GM13976 (cell line): Measurements from ENCODE around the gene SWAP70.

Experiments used
- DNase-seq: peaks from one replicate; pipeline ENCODE4 v3.0.0; 2012; ENCODE audit warnings: low spot score
- CTCF ChIP-seq: IDR thresholded peaks from 2 replicates; pipeline ENCODE4 v1.5.1; 2012; ENCODE audit warnings: borderline replicate concordance, mild to moderate bottlenecking; ENCODE audit not compliant: insufficient read depth; ENCODE audit errors: extremely low read depth, missing control alignments, control extremely low read depth
- in situ Hi-C: fragments of 300-500 bp; cut with MboI; formaldehyde crosslinking; loops from one replicate; pipeline ENCODE4 v1.12.0; 2022; ENCODE audit warnings: low sequenced_read_pairs, mixed read lengths, inconsistent platforms; ENCODE audit not compliant: unreplicated experiment

The SWAP70 gene

GRCh38 chr11:9717040-9717357 is 53.1 kb downstream of the SWAP70 start:
- in situ Hi-C loops: no loop called here
- DNase-seq: no peak
- TF ChIP-seq CTCF: no peak

- DNase-seq: no peak
- in situ Hi-C loops: no loop called here
- TF ChIP-seq CTCF: no peak
Observed at GRCh38 chr11:9717719-9718118, 53.8 kb downstream of the SWAP70 start.

DNA sequence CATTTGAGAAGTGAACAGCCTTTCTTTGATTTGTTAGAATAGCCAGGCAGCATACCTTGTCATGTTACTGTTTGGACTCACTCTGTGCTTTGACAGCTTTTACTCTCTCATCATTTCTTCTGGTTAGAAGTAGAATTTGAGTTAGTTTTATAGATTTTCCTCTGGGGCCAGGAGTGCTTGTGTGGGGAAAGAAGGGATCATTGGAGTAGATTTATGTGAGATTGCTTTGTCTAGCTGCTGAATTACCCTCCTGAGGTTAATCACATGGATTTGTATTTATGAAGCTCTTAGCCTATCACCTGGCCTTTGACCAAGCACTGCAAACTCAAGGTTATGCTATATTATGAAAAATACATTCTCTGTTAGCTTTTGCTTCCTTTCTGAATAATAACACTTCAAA is 54.3 kb downstream of the SWAP70 start:
- TF ChIP-seq CTCF: no peak
- no peak for DNase-seq
- in situ Hi-C loops: no loop called here

DNA sequence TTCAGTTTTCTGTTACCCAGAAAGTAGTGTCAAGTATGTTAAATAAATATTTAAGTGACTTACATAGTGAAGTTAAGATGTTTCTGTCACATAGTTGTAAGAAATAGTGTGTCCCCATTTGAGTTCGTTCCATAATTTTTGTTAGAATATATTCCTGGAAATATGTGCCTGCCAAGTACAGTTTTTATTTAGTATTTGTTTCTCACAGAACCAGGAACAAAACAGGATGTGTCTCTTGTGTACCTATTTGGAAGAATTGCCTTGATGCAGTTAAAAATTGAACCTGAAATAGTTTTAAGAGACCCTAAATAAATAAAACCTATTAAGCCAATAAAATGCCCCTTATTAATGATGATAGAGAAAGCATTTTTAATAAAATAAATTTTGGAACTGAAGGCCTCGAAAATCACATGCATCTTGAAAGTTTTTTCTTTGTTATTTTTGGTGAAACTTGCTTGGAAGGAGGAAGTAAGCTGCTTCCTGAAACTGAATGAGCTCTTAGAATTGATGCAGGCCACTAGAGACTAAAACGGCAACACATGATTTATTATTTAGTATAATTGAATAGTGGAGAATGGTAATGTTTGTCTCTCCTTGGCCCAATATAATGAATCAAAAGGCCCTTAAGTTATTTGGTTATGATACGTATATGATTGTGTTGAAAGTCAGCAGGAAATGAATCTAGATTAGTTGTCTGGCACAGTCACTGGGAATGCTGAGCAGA is 55.9 kb downstream of the SWAP70 start:
- no peak for TF ChIP-seq CTCF
- DNase-seq: no peak
- in situ Hi-C loops: no loop called here

DNA sequence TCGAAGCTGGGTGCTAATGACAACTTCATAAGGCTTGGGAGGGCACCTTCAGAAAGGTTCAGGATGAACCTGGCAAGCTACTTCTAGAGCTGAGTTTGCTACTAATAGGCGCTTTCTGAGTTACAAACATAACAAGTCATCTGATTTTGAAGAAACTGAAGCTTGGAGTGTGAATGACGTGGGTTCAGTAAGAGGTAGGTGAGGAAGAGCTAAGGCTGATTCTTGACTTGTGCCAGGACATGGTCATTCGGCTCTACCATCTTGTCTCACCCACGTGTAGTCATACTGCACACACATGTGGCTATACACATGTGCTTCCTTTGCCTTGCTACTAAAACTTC is 56.4 kb downstream of the SWAP70 start:
- in situ Hi-C loops: no loop called here
- no peak for DNase-seq
- TF ChIP-seq CTCF: no peak

DNA sequence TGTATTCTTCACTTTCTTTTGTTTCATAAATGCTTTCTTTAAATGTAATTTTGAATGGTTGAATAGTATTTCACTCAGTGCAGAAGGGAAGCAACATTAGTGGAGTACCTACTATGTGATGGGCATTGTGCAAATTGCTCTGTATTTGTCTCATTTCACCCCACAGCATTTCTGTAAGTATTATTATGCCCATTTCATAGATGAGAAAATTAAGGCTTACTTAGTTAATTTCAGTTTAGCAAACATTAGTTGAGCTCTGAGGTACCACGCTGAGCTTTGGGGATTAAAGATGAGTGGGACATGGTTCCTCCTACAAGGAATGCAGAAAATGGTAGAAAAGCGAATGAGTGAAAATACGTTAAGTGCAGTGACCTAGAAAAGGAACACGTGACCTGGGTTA is 58.1 kb downstream of the SWAP70 start:
- TF ChIP-seq CTCF: no peak
- in situ Hi-C loops: no loop called here
- no peak for DNase-seq

GRCh38 chr11:9722893-9723292 is 59.0 kb downstream of the SWAP70 start:
- no peak for TF ChIP-seq CTCF
- no peak for DNase-seq
- in situ Hi-C loops: no loop called here
